GM19023 (cell line): Measurements from ENCODE around the gene MACROH2A1.

Experiments used
- ATAC-seq: cut with Tn5 transposase; IDR thresholded peaks from one replicate; pipeline ENCODE4 v1.9.1; 2021; ENCODE audit warnings: mild to moderate bottlenecking, moderate library complexity; ENCODE audit not compliant: unreplicated experiment

MACROH2A1 gene

DNA sequence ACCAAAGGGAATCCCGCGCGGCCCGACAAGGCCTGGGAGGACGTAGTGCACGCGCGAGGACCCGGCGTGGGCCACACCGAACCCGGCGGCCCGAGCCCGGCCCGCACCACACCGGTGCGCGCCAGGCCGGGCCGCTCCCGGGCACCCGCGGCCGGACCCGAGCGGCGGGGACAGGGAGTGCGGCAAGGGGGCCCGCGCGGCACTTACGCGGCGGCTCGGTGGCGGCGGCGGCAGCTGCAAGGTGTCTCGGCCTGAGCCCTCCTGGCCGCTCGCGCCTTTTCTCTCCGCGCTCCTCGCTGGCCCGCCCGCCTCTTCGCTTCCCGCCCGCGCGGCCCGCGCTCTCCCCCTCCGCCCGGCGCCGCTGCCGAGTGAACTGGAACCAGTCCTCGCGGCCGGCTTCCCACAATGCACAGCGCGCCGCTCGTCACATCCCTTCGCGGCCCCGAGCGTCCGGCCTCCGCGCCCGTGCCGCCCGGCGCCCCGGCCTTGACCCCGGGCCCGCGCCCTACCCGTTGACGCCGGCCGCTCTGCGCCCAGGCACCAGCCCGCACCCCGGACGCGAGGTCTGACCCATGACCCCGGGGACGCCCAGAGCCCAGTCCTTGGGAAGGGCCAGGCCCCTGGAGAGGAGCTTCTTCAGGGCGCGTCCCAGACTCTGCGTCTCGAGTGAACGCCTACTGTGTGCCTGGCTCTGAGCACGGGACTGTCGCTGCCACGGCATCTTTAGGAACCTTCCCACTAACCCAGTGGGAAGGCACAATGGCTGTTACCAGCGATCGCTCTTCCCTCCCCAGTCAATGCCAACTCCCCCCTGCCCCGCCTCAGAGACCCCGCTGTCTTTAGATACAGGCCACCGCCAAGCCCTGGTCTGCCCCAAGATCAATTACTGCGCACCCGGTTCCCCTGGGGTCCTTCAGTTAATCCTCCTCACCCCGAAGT, at the start of gene MACROH2A1:
Gene MACROH2A1 (minus strand): TSS at position 377 of the 939 bp plus-strand sequence. CDS start 10,138 bp downstream, outside the sequence.
- peak; percentile 89 for ATAC-seq

DNA sequence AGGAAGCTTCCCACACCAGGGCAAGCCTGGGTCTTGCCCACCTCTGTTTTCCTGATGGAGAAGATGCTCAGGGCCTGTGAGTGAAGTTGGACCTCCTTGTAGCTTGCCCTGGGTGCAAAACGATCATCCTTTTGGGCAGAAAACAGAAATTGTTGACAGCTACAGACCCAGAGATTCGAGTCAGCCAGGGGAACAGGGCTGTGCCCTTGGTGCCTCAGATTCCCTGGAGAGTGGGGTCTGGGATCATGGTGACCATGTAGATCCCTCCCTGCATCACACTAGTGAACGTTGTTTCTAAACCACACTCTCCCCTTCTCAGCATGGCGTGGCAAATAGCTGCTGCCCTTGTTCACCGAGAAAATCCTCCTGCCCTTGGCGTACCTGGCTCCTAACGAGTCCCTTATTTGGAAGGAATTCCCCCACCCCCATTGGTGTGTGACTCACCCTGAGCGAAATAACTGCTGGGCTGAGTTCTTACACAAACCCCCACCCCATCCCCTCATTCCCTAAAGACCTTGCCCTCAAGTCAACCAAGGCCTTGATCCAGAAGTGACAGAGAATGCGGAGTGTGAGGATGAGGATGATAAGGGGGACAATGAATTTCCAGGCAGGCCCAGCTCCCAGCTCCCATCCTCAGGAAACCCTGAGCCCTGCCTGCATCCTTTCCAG, 49.2 kb upstream of the MACROH2A1 start:
- no peak for ATAC-seq

DNA sequence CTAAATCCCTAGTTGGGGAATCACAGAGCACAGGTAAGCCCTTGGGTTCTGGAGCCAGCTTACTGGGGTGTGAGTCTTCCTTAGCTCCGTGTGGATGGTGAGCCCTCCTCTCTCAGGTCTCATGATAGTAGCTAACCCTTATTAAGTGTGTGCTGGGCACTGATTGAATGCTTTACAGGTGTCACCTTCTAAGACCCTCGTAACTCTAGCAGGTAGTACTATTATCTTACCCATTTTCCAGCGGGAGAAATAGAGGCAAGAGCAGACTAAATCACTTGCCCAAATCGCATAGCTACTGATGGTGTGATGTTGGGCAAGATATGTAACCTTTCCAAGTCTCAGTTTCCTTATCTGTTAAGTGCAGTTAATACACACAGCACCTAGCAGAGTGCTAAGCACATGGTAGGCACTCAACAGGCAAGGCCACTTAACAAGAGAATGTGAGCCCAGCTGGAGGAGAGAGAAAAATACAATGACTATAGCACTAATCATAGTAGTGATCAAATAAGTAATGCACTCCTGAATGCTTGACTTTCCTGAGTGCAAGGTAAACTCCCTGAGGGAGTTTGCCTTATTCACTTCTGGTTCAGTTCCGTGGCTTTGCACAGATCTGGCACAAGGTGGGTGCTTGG, 48.4 kb upstream of the MACROH2A1 start, which contains the start of gene DCANP1:
Gene DCANP1 (minus strand): TSS at position 51 of the 632 bp plus-strand sequence. CDS start 240 bp downstream, outside the sequence.
- no peak for ATAC-seq

DNA sequence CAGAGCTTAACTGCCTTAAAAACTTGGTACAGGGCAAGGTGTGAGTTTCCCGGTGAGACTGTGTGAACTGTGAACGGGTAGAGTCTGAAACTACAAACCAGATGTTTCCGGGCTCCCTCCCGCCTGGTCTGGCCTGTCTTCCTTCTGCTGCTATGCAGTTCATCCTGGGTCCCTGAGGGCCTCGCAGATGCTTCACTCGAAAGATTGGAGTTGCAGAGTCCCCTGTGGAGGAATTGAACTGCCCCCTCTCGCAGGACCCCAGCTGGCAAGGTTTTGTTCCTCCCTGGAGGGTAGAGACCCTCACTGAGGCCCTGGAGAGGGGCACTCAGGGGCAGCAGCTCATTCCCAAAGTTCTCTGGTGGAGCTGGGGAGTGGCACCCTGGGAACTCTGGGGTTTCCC, 47.6 kb upstream of the MACROH2A1 start:
- ATAC-seq: no peak

DNA sequence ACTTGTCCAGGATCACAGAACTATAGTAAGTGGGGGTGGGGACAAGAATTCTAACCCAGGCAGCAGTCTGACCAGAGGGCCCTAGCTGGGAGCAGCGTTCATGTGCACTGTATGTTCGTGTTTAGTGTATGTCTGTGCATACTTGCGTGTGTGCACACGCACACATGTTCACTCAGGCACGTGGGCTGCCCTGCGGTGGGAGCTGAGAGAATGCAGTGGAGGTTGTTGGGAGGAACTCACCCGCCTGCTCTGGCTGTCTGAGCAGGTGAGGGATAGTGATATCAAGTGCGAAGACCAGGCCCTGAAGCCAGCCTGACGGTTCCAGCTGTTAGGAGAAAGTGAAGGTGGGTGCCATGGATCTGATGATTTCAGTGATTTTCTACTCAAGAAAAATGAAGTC, 47.2 kb upstream of the MACROH2A1 start:
- no peak for ATAC-seq

DNA sequence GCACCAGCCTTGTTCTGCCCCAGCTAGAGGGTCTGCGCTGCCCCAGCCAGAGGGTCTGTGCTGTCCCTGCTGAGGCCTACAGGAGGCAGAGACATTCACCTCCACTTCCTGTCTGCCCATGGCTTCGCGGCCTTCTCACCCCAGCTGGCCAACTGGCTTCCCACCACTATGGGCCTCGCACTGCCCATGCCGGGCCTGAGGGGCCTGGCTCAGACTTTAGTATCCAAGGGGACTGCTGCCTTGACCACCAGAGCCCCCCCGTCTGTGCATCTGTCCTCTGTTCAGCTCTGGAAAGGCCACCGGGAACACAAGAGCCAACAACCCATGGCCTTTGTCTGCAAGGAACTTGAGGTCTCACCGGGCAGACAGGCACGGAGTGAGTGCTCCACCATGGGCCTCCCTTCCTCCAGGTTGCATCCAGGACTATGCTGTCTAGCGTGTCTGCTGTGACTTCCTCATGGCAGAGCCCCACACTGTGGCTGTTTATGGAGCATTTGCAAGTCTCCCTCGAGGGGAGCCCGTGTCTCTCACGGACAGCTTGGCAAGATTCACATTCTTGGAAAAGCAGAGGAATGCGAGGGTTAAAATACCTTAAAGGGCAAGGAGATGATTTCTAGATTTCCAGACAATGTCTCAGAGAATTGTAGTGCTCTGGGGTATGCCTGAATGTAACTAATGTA, 46.4 kb upstream of the MACROH2A1 start:
- no peak for ATAC-seq

DNA sequence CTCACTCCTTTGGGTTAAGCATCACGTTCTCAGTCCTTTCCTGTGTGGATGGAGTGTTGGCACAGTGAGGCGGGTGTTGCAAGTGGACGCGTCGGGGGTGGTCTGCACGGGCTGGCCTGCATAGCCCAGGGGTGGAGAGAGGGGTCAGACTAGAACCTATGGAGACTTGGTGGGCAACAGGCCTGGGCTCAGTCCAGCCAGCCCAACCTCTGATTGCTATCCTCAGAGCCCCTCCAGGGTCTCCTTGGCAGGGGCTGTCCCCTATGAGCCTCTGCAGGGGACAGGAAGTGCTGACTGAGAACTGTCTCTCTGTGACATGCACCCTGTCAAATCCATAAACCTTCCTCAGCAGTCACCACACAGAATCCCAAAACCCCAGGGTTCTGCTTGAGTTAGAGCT, 45.9 kb upstream of the MACROH2A1 start:
- no peak for ATAC-seq

DNA sequence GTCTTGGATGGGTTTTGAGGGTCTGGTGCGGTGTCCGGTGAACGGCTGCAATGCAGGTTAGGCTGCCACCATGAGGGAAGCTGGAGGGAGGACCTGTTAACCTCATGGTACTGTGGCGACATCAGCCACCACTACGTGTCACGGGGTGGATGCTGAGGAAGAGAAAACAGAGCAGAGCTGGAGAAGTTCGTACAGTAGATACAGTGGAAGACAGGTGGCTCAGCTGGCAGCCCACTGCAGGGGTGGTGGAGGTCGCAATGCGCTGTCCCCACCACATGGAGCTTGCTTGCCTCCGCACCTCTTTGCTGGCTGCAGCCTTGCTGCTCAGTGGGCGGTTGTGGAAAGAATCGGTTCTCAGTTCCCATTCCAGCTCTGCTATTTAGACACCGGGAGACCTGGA, 45.3 kb upstream of the MACROH2A1 start:
- ATAC-seq: no peak

DNA sequence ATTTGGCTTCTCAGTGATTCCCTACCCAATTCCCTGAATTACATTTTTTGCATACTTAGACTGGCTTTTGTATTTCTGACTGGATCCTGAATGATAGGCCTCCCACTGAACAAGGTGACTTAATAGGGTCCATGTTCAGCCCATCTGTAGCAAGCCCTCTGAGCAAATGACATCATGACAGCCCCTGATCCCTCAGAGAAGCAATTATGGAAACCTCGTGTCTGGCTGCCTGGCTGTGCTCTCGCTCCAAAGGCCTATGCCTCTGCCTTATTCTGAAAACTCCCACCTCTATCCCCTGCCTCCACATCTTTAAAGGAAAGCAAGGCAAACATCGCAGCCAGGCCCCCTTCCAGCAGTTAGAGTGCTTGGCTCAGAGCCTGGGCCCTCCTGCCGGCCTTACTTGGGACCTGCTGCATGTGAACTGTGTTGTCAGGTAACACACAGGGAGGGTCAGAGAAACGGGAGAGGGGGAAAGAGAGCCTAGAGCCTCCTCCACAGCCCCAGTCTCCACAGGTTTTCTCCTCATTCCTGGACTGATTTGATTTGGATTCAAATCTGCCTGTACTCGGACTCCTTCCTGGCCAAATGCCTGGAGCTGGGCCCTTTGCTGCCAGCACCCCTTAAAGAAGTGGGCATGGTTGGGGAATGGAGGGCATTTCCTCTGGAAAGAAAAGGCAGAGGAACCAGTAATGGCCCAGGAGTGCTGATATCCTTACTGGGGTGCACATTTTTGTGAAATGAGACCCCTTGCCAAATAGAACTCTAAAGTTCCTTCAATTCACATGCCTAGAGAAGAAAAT, 44.3 kb upstream of the MACROH2A1 start:
- no peak for ATAC-seq

DNA sequence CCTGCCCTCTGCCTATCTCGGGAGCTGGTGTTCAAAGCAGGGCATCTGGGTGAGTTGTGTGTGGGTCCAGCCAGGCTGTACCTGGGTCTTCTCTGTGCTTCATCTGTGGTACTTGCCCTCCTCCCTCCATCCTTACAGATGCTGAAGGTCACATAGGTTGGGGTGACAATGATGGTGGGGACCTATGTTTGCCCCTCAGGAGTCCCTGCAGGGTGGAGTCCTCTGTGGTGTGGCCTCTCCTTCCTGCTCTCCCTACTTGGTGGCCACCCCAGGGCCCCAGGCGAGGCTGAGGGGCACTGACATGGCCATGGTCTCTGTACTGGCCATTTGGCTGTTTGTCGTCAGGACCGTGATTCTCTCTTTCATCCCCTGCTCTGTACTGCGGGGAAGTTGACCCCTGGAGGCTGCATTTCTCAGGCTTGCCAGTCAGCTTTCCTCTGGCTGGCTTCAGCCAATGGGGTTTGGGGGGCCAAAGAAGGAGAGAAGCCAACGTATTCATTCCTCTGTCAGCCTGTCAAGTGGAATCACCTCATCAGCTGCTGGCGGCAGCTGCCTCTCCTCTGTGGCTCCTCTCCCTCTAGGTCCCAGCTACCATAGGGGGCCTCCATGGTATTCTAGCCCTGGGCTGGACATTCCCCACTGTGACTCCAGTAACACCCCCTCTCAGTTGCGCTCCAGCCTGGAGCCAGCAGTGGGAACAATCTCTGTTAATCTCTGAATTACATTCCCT, 43.6 kb upstream of the MACROH2A1 start:
- no peak for ATAC-seq

DNA sequence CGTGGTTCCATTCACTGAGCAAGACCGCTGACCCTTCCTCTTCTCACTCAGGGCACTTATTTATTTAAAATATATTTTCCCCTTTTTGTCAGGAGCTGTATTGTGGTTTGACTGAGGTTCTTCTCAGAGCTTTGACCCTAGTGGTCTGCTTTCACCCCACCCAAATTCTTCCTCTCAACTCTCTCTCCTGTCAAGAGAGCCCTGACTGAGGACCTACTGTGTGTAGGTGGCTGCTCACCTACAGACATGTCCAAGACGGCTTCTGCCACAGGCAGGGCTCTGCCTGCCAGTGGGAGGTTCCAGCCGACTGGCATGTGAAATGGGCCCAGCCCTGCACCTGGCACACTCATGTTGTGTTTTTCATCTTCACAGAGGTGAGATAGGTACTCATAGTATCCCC, 42.9 kb upstream of the MACROH2A1 start:
- ATAC-seq: no peak

DNA sequence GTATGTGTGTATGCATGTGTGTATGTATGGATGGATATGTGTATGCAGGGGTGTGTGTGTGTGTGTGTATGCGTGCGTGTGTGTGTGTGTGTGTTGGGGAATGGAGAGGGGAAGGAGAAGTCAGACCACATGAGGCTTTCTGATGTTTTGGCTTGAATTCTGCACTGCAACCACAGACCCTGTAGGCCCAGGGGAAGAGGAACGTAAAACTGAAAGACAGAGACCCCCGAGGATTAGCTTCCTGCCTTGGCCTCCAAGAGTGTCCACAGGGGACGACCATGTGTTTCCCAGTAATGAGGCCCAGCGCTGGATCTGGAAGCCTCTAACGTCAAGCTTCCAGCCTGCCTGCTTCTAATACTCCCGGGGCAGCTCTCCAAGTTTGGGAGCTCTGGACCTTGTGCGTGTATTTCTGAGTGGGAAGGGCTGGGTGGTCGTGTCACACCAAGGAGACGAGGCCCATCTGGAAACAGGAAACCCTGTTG, 42.4 kb upstream of the MACROH2A1 start:
- no peak for ATAC-seq

DNA sequence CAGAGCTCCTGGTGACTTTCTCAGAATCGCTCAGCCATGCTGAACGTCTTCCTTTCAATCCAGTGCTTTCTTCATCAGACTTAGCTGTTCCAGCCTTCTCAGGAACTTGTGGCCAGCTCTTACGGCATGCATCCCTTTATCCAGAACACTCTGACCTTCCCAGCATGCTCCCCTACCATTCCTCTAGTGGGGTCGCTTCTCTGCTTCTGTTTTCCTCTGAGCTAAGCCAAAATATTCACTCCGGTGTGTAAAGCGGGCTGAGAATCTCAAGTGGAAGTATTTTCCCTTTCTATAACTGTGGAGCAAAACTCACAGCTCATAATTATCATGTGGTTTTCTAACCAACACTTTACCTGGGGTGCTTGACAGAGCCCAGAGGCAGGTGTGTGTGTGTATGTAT, 41.9 kb upstream of the MACROH2A1 start:
- ATAC-seq: no peak

DNA sequence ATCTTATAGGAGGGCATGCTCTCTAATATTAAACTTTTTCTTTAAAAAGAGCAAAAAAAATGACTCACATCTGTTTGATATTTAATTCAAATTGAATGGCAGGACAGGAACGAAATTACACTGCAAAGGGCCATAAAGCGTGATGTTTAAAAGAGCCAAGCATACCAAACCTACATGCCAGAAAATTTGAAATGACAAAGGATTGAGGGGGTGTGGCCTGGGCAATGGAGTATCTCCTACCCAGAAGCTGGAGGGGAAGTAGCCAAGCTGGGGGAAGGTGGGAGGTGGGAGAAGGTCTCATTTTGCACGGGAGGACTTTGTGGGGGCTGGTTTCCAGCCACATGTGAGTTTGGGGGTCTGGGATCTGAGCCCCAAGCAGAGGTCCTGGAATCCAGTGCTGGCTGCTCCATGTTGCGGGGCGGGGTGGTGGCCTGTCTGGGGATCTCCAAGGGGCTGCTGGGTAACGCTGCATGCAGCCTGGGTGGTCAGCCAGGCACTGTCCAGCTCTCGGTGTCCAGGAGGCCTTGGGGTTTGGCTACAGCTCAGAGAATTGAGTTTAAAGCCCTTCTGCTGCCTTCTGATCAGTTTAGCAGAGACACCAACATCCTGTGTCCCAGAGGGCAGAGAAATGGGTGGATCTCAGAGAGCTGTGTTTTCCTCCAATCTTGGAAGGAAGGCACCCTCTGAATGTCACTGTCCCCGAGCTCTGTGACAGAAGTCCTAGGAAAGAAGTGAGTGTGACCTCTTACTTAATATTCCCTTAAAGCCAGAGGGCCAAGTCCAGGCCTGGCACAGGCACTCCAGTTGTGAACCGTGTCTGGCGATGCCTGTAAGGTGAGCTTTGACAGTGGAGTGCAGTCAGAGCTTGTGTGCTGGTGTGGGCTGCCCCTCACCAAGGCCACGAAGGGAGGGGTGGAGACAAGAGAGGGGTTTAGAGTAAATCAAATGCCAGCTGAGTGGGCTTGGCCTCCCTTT, 40.5 kb upstream of the MACROH2A1 start:
- no peak for ATAC-seq

DNA sequence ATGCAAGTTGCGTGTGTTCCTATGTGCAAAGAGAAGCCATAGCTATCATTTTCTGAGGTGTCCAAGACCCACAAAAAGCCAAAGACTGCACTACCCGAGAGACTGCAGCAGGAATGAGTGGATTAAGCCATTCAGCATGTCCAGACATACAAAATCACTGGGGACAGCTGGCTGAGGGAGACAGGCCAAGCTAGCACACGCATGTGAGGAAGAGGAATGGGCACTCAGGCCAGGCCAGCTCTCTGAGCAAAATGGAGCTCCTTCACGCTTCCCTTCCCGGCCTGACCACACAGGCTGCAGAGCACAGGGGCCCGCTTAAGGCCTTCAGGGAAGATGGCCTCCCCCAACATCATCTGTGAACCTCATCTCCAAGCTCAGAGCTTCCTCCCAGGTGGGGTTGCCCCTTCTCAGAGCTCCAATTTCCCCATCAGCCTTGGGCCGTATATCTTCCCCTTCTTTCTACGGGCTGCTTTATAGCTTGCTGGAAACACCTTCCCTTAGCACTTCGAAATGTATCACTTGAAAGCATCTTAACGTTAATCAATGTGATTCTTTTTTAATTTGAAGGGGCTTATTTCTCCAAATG, 39.7 kb upstream of the MACROH2A1 start:
- no peak for ATAC-seq

DNA sequence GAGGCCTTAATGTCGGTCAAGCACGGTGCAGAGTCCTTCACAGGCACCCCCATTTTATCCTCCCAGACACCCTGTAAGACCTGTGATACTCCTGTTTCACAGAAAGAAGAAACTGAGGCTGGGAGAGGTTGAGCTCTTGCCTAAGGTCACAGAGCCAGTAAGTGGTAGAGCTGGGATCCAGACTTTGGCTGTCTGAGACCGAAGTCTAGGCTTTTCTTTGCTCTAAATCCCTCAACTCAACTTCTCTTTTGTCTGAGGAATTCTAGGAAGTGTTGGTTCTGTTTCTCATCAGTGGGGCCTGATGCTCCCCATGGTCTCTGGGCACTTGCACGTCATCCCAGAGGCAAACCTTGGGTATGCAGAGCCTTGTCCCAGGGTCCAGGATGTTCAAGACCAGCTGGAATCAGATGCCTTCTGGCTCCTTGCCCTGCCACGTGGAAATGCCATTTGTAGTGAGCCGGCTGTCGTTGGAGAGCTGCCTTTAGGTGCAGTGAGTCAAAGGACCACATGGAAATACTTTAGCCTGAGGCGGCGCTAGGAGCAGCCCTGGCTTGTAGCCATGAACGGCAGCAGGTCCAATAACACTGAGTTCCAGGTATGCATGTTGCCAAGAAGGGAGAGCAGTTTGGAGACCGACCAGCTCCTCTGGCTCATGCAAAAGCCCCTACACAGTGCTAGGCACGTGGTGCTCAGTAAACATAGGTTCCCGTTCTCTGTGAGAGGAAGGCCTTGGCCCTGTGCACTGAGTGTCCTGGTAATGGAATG, 38.9 kb upstream of the MACROH2A1 start:
- ATAC-seq: no peak

DNA sequence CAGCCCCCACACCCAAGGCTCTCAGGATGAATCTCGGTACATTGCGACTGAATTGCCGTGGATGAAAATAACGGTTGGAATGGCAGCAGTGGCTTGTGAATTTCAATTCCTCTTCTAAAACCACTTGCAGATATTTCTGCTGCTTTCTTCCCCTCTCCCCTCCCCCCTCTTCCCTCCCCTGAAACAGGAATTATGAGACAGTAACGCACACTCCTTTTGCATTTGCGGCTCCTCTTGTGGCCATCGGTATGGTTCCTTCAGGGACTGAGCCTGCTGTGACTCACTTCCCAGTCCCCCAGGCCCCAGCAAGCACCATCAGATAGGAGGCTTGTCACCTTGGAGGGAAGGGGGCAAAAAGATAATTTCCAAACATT, 38.4 kb upstream of the MACROH2A1 start:
- no peak for ATAC-seq
